ENCODE results near the gene CCDC141.

CCDC141 gene

DNA sequence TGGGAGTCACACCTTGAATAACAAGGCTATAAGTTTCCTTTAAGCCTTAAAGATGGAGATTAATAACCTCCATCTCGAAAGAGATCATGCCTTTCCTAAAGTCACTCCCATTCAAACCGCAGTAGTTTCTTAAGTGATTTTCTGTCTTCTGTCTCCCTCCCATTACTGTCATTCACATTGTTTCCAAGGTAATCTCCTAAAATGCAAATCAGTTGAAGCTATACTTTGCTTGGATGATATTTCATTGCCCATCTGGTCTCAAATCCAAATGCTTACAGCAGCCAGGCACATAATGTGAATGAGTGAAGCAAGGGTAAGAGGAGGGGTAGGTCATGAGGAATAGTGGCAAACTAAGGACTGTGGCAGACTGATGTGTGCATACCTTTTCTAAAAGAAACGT, 116.4 kb downstream of the CCDC141 start:
- TF ChIP-seq, protein P1, sequence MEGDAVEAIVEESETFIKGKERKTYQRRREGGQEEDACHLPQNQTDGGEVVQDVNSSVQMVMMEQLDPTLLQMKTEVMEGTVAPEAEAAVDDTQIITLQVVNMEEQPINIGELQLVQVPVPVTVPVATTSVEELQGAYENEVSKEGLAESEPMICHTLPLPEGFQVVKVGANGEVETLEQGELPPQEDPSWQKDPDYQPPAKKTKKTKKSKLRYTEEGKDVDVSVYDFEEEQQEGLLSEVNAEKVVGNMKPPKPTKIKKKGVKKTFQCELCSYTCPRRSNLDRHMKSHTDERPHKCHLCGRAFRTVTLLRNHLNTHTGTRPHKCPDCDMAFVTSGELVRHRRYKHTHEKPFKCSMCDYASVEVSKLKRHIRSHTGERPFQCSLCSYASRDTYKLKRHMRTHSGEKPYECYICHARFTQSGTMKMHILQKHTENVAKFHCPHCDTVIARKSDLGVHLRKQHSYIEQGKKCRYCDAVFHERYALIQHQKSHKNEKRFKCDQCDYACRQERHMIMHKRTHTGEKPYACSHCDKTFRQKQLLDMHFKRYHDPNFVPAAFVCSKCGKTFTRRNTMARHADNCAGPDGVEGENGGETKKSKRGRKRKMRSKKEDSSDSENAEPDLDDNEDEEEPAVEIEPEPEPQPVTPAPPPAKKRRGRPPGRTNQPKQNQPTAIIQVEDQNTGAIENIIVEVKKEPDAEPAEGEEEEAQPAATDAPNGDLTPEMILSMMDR (IDR thresholded peaks at IDR 0.05; ENCODE audit: low read depth, low read length): no peak
- H3K4me3 ChIP-seq (replicated peaks in 1 of 2; ENCODE audit: low read depth in 2 of 2, low read length in 2 of 2): no peak overlapping the region
- no peak for DNase-seq (ENCODE audit: low read depth in 2 of 2)

GRCh38 chr2:178928077-178928476, 121.9 kb downstream of the CCDC141 start:
- no peak overlapping the region for H3K4me3 ChIP-seq (replicated peaks in 1 of 2; ENCODE audit: low read depth in 2 of 2, low read length in 2 of 2)
- TF ChIP-seq, protein P1 (IDR thresholded peaks at IDR 0.05; ENCODE audit: low read depth, low read length): no peak
- no peak for DNase-seq (ENCODE audit: low read depth in 2 of 2)

DNA sequence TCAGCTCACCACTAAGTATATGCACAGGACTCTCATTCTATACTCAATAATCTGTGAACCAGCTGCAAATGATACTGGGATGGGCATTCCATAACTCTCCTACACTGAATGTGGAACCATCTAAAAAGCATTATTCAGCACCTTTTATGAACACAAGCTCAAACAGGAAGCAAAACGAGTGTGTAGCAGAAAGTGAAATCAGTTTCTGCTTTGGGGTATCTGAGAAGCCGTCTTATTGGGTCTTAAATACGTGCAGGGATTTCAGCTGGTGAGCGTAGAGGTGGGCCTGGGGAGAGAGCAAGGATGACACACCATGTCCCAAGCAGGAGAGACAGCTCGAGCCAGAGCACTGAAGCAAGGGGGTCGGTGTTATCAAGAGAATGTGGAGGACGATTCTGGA, 122.8 kb downstream of the CCDC141 start:
- TF ChIP-seq, protein P1 (IDR thresholded peaks at IDR 0.05; ENCODE audit: low read depth, low read length): no peak
- no peak for DNase-seq (ENCODE audit: low read depth in 2 of 2)

GRCh38 chr2:178924817-178925216, 125.1 kb downstream of the CCDC141 start:
- TF ChIP-seq, protein P1 (IDR thresholded peaks at IDR 0.05; ENCODE audit: low read depth, low read length): no peak
- DNase-seq (ENCODE audit: low read depth in 2 of 2): no peak
- no peak overlapping the region for H3K4me3 ChIP-seq (replicated peaks in 1 of 2; ENCODE audit: low read depth in 2 of 2, low read length in 2 of 2)

More for the DNA sequence above, 122.8 kb downstream of the CCDC141 start:
- H3K4me3 ChIP-seq (replicated peaks in 1 of 2; ENCODE audit: low read depth in 2 of 2, low read length in 2 of 2): no peak overlapping the region

GRCh38 chr2:178923546-178923945, 126.4 kb downstream of the CCDC141 start:
- TF ChIP-seq, protein P1 (IDR thresholded peaks at IDR 0.05; ENCODE audit: low read depth, low read length): no peak
- H3K4me3 ChIP-seq (replicated peaks in 1 of 2; ENCODE audit: low read depth in 2 of 2, low read length in 2 of 2): no peak overlapping the region
- no peak for DNase-seq (ENCODE audit: low read depth in 2 of 2)

- DNase-seq (ENCODE audit: low read depth in 2 of 2): no peak
- TF ChIP-seq, protein P1 (IDR thresholded peaks at IDR 0.05; ENCODE audit: low read depth, low read length): no peak
- H3K4me3 ChIP-seq (replicated peaks in 1 of 2; ENCODE audit: low read depth in 2 of 2, low read length in 2 of 2): no peak overlapping the region
These were observed 128.9 kb downstream of the CCDC141 start for GRCh38 chr2:178920916-178921513.

DNA sequence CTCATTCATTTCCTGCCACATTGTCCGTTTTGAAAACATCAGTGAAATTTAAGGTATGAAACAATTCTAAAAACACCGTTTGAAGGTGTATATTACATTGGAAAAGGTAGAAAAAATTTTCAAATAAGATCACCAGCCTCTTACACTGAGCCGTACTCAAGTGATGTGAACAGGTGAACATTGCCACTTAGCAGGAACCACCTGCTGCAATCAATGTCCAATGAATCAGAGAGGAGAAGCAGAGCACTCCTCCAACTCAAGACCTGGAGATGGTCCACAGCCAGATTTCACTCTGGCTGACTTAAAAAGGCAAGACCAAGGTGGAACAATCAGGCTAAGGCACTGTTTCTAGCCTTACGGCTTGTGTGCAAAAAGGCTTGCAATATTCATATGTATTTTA, 132.4 kb downstream of the CCDC141 start:
- TF ChIP-seq, protein P1 (IDR thresholded peaks at IDR 0.05; ENCODE audit: low read depth, low read length): no peak
- H3K4me3 ChIP-seq (replicated peaks in 1 of 2; ENCODE audit: low read depth in 2 of 2, low read length in 2 of 2): no peak overlapping the region
- DNase-seq (ENCODE audit: low read depth in 2 of 2): no peak
